ENCODE measurements around the gene MAP7D1. TPM values are rescaled to one million over a fixed set of nuclear protein-coding genes. Genes with fewer than 3 reads are reported as not detected.

Gene MAP7D1
- total RNA-seq, 4 donors from 2014 or later = 376 to 967 (median 474) TPM

DNA sequence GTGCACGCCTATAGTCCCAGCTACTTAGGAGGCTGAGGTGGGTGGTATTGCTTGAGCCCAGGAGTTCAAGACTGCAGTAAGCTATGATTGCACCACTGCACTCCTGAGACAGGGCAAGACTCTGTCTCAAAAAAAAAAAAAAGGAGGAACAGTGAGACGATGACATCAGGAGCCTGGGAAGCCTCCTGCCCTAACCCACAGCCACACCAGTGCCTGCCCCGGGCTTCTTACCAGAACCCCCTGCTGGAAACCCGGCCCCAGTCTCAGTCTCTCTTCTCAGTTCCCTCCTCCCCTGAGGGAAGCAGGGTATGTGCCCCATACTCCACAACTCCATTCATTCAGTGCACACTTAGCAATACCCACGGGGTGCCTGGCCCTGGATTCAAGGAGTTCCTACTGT lies 40.0 kb upstream of the MAP7D1 start:
- TF ChIP-seq POLR2A (IDR thresholded peaks at IDR 0.05) = no peak
- TF ChIP-seq CTCF (IDR thresholded peaks at IDR 0.05 in 4 of 5, conservative IDR thresholded peaks at IDR 0.05 in 1 of 5) = no peak
- no peaks in the 10 kb centered on the region for H3K27me3 ChIP-seq
- in situ Hi-C loops (cut with MboI; ENCODE audit: low sequenced_read_pairs in 4 of 4) = no loop called here
- no peaks in the 10 kb centered on the region for H3K9me3 ChIP-seq
- ATAC-seq (no peak), DNase-seq (no peak)
- H3K27ac ChIP-seq = no peak overlapping the region
- no peaks in the 10 kb centered on the region for H3K36me3 ChIP-seq
- H3K4me1 ChIP-seq = no peaks in the 10 kb centered on the region
- intact Hi-C loops (cut with DNase I; ENCODE audit: low total_unique reads) = no loop called here
- H3K4me3 ChIP-seq = no peak overlapping the region

- ATAC-seq (no peak), DNase-seq (no peak)
- no peak overlapping the region for H3K27ac ChIP-seq
- no peaks in the 10 kb centered on the region for H3K9me3 ChIP-seq
- H3K36me3 ChIP-seq = no peaks in the 10 kb centered on the region
- H3K27me3 ChIP-seq = no peaks in the 10 kb centered on the region
- TF ChIP-seq POLR2A (IDR thresholded peaks at IDR 0.05) = no peak
- TF ChIP-seq CTCF (IDR thresholded peaks at IDR 0.05 in 4 of 5, conservative IDR thresholded peaks at IDR 0.05 in 1 of 5) = no peak
- in situ Hi-C loops (cut with MboI; ENCODE audit: low sequenced_read_pairs in 4 of 4) (no loop called here), intact Hi-C loops (cut with DNase I; ENCODE audit: low total_unique reads) (no loop called here)
- H3K4me3 ChIP-seq = no peak overlapping the region
- no peaks in the 10 kb centered on the region for H3K4me1 ChIP-seq
Measured at GRCh38 chr1:36116901-36117300, 39.1 kb upstream of the MAP7D1 start.

DNA sequence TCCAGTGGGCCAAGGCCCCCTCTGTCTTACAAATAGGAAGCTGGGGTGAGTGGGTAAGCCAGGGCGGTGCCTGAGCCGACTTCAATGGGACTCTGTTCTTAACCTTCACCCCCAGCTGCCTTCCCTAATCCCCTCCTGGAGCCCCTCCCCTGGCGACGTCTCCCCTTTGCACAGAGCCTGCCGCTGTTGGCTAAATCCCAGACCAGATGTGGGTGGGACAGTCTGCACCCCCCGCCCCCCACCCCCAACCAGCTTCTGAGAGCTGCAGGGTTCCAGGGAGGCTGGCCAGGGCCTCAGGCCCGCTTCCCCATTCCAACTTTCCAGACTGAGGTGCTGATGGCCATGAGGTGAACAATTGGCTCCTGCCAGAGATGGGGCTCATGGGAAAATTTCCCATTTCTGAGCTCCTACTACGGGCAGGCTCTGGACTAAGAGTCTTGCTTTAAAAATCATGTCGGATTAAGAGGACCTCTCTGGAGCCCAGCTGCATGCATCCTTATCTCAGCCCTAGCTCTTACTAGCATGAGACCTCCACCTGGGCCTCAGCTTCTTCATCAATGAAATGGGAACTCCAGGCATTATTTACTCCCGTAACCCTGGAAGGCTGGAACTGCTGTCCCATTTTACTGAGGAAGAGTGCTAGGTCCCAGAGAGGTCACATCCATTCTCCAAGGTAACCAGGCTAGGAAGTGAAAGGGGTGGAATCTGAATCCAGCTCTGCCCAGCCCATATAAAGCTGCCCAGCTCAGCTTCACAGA lies 37.3 kb upstream of the MAP7D1 start:
- TF ChIP-seq CTCF (IDR thresholded peaks at IDR 0.05 in 4 of 5, conservative IDR thresholded peaks at IDR 0.05 in 1 of 5) = no peak
- TF ChIP-seq POLR2A (IDR thresholded peaks at IDR 0.05) = no peak
- no peak overlapping the region for H3K4me3 ChIP-seq
- in situ Hi-C loops (cut with MboI; ENCODE audit: low sequenced_read_pairs in 4 of 4) = no loop called here
- no peaks in the 10 kb centered on the region for H3K9me3 ChIP-seq
- no peaks in the 10 kb centered on the region for H3K27me3 ChIP-seq
- H3K36me3 ChIP-seq = no peaks in the 10 kb centered on the region
- intact Hi-C loops (cut with DNase I; ENCODE audit: low total_unique reads) = no loop called here
- no peaks in the 10 kb centered on the region for H3K4me1 ChIP-seq
- ATAC-seq (no peak), DNase-seq (no peak)
- no peak overlapping the region for H3K27ac ChIP-seq

DNA sequence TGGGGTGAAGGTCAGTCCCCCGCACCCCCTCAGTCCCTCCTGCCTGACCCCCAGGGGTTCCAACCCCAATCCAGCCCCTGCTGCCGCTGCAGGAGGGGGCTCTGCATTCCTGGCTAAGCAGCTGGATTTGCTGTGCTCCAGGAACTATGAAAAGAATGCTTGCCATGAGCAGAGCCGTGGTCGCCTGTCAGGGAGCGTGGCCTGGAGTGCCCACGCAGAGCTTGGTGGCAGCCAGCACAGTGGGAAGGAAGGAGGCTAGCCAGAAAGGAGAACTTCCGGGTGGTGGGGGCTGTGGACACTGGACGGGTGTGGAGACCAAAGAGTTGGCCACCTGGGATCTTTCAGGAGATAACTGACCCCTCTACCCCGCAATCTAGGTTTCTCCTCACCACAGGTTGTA lies 36.5 kb upstream of the MAP7D1 start:
- Histone ChIP-seq H3K9me3 (no peaks in the 10 kb centered on the region), H3K4me1 (no peaks in the 10 kb centered on the region), H3K27ac (no peak overlapping the region), H3K4me3 (no peak overlapping the region), H3K36me3 (no peaks in the 10 kb centered on the region), H3K27me3 (peaks cover 0 to 8% (median 3%) of the 10 kb centered on the region in 3 donors)
- DNase-seq (no peak), ATAC-seq (no peak)
- intact Hi-C loops (cut with DNase I; ENCODE audit: low total_unique reads) = no loop called here
- in situ Hi-C loops (cut with MboI; ENCODE audit: low sequenced_read_pairs in 4 of 4) = no loop called here
- TF ChIP-seq POLR2A (IDR thresholded peaks at IDR 0.05) (no peak), CTCF (IDR thresholded peaks at IDR 0.05 in 4 of 5, conservative IDR thresholded peaks at IDR 0.05 in 1 of 5) (no peak)
